IPS-NIHi11 (cell line): Measurements from ENCODE around the gene KIZ.
"Not testable (repeated sequence)": the region's sequence is repeated elsewhere in the genome, so short reads cannot be mapped to it uniquely, and the experiment has no call there.

Source experiments
- DNase-seq: peaks from one replicate; pipeline ENCODE4 v3.0.0; 2012; ENCODE audit warnings: mixed read lengths, low spot score

KIZ gene

DNA sequence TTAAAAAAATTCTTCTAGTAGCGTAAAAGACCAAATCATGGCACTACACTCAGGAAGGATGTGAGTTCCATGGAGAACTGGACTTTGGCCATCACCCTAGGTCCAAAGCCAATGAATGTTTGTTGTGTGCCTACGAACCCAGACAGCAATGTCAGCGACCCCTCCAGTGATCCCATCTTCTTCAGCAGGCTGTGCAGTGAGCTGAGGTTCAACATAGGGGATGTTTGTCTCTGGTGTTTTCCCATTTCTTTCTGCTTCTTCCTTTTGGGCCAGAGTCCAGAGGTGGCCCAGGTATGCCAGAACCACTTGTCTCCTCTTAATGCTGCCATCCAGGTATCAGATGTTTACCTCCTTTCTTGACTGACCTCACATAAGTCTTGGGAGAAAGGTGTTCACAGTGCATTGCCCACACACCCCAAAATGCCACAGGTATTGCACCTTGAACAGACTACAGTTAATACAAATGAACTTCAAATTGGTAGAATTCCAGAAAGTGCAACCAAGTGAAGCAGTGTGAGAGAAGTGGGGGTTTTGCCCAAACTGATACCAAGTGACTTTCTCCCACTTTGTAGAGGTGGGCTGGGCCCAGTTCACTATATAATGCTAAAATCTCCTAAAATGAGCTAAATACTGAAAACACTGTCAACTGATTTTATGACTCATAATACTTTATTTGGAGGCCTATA lies 14.1 kb downstream of the KIZ start:
- no peak for DNase-seq

DNA sequence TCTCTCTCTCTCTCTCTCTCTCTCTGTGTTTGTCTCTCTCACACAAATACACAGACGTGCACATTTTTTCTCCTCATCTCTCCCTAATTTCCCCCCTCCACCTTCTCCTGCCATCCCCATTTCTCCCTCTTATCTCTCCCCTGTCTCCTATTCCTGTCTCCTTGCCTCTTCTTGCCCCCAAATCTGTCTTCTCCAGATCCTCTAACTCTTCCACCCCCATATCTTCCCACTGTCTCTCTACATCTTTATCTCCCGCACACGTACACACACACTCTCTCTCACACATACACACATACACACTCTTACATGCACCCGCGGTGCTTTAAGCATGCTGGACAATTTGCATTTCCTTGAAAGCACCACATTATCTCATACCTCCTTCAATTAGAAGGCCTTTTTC lies 15.9 kb downstream of the KIZ start:
- DNase-seq: no peak

DNA sequence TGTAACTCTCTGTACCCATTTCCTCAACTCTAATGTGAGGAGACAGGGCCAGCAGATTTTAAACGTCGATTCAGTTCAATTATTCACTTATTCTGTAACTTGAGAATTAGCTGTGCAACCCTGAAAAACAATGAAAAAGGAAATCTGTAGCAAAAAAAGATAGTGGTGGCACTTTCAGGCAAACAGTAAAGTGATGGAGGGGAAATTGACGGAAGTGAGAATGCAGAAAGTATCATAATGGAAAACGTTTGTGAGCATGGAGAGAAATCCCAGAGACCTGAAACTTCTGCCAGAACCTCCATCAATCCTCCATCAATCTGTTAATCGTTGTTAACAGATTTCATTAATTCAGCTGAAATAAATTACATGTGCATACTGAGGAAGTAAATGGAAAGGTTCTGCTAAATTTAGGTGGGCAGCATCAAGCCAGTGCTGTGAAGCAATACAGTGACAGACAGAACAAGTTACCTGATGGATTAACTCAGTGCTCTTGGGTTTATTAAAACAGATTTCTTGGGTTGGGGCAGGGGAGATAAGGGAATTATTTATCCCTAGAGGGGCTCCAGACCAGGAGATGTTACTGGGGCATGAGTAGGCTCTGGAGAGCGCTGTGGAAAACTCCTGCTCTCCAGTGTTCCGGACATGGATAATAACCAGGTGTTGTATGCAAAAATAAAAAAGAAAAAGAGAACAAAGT lies 17.5 kb downstream of the KIZ start:
- DNase-seq: no peak

DNA sequence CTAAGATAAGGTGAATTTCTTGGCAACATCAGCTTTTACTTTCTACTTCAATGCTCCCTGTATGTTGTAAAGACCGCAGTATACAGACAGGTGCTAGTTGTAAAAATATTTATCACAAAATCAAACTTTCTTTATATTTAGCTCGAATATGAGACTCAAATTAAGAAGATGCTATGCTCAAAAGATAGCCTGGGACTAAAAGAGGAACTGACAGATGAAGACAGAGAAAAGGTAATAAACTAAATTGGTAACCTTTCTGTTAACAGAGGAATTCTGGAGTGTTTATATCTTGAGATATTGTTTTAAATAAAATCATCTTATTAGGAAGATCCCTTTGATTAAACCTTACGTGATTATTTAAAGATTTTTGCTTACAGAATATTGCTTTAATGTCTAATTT lies 19.5 kb downstream of the KIZ start:
- no peak for DNase-seq

DNA sequence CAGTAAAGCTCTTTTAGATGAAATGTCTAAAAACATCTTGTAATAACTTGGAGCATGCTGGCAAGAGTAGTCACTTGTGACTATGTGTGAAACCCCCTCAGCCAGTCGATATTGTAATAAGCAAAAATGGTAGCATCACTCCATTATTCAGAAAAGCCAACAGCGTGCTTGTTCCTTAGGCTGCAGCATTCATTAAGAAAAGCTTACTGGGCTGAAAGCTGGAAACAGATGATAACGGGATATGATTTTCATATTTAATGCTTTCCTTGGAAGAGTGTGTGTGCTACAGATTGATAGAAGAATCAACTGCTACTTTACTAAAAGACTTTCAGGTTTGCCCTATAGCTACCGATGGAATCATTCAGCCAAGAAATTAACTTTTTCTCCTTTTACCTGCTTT lies 20.3 kb downstream of the KIZ start:
- DNase-seq: no peak

DNA sequence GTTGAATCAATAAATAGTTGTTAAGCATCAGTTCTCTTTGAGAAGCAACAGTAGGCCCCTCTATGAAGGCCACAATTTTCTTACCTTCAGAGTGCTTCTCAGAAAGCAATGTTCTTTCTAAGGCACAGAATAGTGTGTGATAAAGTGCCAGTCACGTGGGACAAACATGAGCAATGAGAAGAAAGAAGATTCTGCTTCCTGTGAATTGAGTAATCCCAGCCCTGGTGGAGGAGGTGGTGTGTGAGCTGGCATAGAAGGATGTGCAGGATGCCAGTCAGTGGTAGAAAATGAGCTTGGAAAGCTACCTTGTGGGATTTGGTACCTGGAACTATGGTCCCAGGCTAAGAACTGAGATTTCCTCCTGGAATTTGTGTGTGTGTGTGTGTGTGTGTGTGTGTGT lies 21.7 kb downstream of the KIZ start:
- DNase-seq: no peak

DNA sequence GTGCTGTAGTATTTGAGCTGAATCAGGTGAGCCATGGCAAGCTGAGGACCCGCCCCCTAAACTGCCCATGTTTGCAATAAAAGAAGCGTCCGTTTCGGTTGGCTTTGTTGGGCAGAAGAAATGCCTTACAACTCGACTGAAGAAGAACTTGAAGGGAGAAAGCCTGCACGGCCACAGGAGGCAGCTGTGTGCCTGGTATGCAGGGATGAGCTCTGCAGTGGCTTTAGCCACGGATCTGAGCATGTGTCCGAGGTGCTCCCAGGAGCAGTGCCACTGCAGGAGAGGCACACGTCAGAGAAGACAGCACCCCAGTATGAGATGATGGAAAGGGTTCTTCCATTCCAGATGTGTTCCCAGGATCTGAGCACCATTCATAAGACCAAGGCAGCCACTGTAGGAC lies 23.5 kb downstream of the KIZ start:
- DNase-seq: no peak

DNA sequence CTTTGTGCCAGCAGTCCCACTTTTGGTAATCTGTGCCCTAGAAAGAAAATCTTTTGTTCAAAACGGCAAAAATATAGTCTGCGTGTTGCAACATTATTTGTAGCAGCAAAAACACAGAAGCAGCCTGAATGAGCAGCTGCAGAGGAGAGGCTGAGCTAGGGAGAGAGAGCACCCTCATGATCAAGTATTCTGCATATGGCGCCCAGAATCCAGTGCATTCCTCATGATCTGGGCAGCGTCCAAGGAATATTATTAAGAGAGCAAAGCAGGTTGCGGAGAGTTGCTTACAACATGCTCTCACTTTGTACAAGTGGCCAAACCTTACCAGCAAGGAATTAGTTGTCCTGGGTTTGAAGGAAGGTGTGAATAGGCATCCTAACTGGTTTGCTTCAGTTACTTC lies 25.9 kb downstream of the KIZ start:
- DNase-seq: no peak

DNA sequence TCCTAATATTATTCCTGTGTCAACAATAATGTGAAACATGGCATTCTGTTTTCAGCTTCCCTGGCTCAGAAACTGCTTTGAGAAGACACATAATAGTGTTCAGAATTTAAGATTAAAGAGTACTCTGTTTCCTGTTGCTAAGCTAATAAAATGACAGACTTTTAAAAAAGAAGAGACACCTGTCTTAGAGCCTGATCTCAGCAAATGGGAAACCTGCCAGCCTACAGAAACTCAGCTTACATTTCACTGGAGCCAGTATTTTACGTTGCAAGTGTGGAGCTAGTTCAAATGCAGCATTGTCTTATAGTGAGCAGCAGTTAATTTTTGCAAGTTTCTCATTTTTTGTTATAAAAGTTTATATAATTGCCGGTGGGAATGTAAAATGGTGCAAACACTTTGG lies 28.8 kb downstream of the KIZ start:
- DNase-seq: no peak

DNA sequence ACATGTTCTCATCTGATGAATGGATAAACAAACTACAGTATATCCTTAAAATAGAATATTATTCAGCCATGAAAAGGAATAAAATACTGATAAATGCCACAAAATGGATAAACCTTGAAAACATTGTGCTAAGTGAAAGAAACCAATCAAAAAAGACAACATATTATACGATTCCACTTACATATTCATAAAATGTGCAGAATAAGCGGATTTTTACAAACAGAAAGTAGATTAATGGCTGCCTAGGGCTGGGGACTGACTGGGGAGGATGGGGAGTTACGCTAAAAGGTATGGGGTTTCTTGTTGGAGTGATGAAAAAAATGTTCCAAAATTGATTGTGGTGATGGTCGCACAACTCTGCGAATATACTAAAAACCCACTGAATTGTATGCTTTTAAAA lies 29.4 kb downstream of the KIZ start:
- DNase-seq: no peak

DNA sequence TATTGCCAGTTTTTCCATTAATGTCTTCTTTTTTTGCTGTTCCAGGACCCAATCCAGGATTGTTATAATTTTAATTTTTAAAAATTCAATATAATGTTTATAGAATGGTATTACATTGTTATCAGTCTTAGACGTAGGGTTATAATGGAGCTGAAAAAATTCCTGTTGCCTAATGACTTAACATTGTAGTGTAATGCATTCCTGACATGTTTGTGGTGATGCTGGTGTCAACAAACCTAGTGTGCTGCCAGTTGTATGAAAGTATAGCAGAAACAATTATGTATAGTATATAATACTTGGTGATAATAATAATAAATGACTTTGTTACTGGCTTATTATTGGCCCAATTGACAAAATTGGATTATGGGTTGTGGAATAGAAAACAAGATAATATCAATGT lies 30.4 kb downstream of the KIZ start:
- no peak for DNase-seq

DNA sequence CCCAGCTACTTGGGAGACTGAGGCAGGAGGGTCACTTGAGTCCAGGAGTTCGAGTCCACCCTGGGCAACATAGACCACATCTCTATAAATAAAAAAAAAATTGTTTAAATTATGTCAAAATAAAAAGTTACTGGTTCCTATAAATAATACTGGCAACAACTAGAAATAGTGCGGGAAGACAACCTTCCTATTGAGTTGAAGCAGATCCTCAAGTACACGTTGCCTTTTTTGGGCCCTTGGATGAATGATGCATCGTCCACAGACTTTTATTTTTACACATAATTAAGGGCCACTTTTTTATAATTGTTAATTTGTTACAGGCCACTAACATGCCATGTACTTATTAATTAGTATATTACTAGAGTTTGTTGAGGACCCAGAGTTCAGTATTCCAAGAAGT lies 31.1 kb downstream of the KIZ start:
- no peak for DNase-seq

DNA sequence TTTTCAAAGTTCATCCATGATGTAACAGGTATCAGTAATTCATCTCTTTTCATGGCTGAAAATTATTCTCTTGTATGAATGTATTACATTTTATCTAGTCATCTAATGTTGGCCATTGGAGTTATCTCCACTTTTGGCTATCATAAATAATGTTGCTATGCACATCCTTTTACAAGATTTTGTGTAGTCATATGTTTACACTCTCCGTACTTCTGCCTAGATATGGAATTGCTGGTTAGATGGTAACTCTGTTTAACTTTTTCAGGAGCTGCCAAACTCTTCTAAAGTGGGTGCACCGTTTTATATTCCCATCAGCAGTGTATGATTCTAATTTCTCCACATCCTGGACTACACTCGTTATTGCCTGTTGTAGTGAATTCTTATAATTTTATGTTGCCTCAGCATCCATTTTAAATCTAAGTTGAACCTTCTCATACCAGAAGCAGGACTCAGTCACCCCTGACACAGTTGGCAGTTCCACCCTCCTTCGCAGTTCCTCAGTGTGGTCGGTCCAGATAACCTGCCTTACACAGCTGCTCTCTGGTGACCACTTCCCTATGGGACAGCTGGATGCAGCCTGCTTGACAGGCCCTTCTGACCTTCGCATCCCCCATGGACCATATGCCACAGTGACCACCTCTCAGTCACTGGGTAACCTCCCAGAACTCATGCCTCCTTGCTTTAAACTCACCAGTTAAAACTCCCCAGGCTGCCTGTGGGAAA lies 33.9 kb downstream of the KIZ start:
- no peak for DNase-seq

DNA sequence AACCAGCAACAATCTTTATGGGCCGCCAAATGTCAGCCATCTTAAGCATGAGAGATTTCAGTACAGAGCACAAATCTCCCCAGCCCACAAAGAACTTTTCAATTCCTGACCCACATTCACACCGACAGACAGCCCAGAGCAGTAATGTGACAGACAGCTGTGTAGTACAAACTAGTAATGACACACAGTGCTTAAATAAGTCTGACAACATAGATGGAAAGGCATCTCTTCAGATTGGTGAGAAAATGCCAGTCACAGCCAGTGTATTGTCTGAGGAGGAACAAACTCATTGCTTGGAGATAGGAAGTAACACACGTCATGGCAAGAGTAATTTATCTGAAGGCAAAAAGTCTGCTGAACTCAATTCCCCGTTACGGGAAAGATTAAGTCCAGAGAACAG lies 36.0 kb downstream of the KIZ start:
- no peak for DNase-seq

DNA sequence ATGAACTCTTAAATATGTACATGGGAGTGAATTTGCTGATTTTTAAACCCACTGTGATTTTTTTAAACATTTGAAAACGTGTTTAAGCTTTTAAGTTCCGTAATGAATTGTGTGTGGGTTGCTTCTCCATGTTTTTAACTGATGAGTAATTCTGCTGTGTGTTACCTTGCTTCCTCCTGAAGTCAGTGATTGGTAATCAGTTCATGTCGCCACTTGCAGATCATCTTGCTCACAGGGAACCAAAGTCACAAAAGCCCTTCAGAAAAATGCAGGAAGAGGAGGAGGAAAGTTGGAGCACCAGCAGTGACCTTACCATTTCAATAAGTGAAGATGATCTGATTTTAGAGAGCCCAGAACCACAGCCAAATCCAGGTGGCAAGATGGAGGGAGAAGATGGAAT lies 36.7 kb downstream of the KIZ start:
- no peak for DNase-seq

DNA sequence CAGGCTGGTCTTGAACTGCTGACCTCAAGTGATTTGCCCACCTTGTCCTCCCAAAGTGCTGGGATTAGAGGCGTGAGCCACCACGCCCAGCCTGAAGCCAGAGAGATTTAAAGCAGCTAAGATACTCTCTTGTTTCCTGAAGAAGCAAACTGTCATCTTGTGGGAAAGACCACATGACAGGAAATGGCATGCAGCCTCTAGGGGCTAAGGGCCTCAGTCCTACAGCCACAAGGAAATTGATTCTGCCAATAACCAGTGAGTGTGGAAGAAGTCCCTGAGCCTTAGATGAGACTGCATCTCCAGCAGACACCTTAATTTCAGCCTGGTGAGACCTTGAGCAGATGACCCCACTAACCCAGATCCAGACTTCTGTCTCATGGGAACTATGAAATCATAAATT lies 40.9 kb downstream of the KIZ start:
- no peak for DNase-seq

DNA sequence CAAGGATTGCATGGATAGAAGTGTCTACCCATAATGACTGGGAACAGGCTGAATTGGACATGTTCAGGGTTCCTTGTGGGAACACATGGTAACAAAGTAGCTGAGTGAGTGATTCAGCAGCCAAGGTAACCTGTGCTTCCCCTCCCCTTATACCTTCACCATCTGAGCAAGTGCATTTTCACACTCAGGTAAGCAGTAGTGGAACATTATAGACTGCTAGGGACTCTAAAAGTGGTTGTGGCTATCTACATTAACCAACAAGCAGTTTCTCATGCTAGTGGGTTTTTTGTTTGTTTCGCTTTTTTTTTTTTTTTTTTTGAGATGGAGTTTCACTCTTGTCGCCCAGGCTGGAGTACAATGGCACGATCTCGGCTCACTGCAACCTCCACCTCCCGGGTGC lies 41.4 kb downstream of the KIZ start:
- DNase-seq: no peak

DNA sequence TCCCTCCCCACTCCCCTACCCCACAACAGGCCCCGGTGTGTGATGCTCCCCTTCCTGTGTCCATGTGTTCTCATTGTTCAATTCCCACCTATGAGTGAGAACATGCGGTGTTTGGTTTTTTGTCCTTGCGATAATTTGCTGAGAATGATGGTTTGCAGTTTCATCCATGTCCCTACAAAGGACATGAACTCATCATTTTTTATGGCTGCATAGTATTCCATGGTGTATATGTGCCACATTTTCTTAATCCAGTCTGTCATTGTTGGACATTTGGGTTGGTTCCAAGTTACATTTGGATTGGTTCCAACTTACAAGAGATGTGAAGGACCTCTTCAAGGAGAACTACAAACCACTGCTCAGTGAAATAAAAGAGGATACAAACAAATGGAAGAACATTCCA lies 42.2 kb downstream of the KIZ start:
- DNase-seq: not testable (repeated sequence)

DNA sequence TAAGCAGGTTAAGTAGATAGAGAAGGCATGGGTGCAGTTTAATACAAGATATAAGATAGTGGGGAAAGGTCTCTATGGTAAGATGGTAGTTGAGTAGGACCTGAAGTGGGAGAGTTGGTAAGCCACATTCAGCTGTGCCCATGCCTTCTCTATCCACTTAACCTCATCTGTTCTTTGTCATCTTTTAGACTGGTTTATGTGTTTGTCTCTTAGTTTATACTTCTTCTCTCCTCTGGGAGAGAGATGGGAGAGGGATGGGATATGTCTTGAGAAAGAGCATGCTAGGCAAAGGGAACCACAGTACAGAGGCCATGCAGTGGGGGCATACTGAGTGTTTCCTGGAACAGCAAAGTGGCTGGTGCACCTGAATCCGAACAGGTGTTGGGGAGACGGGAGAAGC lies 46.7 kb downstream of the KIZ start:
- no peak for DNase-seq

DNA sequence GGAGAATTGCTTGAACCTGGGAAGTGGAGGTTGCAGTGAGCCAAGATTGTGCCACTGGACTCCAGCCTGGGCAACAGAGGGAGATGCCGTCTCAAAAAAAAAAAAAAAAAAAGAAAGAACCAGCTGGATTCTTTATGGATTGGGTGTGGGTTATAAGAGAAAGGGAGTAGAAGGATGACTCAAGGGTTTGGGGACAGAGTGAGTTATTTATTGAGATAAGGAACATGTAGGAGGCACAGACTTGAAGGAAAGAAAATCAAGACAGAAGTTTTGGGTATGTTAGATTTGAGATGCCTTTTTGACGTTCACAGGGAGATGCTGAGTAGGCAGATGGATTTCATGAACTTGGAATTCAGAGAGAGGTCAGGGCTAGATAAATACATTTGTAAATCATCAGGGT lies 47.6 kb downstream of the KIZ start:
- DNase-seq: no peak

DNA sequence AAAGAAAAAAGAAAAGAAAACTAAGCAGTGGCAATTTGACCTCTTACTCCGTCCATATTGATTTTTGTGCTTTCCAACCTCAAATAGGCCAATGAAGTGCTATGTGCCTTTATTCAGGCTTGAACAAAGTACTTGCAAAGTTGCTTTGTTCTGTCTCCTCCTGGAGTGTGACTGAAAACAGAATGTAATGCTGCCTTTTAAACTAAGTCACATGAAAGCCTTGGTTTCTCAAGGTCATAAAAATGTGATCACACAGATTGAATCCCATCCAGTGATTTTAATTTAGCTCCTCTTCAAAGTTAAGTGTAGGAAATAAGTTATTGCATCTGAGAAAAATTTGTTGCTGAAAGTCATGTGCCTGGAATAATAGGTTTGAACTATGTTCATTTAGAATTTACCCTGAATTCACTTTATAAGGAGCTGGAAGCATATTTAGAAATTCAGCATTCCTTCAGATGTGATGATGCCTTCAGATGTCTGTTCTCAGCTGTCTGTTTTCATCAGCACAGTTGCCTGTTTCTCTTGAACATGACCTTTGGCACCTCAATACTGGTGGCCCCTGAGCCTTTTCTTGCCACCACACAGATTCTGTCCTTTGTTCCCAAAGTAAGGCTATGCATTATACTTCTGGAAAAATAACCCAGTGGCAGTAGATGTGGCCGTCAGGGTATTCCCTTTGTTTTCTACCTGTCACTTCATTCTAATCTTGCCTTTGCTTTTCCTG lies 48.8 kb downstream of the KIZ start:
- DNase-seq: no peak

DNA sequence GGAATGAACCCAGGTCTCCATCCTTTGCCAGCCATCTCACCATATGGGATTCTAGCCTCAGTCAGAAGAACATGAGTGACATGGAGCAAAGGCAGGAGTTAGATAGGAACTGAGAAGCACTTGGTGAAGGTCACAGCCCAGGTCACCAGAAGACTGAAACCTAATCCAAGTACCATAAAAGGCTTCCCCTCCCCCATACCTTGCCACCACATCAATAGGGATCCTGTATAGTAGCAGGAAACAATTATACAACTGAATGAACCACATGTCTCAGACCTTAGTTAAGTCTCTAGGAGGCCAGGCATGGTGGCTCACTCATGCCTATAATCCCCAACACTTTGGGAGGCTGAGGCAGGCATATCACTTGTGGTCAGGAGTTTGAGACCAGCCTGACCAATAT lies 49.6 kb downstream of the KIZ start:
- no peak for DNase-seq

DNA sequence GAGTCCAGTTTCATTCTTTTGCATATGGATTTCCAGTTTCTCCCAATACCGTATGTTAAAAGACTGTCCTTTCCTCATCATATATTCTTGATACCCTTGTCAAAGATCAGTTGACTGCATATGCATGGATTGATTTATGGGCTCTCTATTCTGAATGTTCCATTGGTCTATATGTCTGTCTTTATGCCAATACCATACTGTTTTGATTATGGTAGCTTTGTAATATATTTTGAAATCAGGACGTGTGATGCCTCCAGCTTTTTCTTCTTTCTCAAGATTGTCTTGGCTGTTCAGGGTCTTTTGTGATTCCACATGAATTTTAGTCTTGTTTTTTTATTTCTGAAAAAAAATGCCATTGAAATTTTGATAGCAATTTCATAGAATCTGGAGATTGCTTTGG lies 51.9 kb downstream of the KIZ start:
- DNase-seq: no peak
